OCI-M2 (cell line): ENCODE data around the gene DCAKD.

Experiments used
- DNase-seq: peaks from one replicate; lab custom pipeline; 2025; ENCODE audit not compliant: unreplicated experiment; lab: John Stamatoyannopoulos, UW

Gene DCAKD

DNA sequence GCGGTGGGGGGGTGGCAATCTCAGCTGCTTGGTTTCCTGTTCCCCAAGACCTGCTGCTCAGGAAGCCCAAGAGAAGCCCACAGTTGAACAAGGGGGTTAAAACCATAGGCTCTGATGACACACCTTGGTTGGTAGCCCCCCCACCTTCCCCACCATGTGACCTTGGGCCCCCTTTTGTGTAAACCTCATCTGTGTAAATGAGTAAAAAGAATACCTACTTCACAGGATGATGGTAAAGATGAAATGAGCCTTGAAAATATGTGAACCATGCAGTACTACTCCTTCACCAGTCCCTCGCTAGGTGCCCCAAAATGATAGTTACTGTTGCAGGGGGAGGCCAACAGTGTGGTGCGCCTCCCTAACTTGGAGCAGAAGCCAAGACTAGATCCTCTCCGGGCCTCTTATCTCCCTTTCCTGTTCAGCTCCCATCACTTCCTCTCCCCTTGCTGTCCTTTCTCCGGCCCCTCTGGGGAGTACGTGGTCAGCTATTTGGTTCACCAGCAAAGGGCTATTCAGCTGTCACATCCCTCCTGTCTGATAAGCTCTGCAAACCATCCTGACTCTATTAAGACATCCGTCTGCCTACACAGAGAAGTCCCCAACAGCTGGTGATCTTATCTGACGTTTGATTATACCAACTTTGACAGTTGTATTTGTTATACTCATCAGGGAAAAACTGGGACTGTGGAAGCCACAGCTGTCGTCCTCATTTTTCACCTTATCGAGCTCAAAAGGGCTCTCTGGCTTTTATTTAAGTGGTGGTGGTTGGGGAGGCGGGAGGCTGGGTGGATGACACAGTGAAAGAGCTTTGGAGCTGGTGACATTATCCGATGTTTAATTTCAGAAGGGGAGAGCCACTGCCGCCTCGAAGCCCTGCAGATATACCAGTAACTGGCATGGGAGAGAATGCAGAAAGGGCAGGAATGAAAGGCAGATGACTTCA, 19.9 kb downstream of the DCAKD start:
- DNase-seq = peak; percentile 61

DNA sequence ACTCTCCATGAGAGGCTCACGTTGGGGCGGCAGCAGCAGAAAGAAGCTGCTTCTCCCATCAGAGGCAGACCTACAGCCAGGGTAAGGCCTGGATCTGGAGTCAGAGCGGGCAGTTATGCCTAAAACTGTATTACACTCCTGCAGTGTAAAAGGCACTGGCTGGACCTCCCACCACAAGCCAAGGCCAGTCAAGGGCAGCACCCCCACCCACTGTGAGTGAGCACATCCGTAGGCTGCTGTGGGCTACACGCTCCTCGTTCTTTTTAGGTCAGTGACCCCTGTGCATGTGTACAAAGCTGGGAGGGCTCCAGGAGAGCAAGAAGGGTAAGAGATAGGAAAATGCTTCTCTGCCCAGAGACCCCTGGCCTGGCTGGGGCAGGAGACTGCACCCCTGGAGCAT, 20.7 kb downstream of the DCAKD start:
- DNase-seq = no peak

DNA sequence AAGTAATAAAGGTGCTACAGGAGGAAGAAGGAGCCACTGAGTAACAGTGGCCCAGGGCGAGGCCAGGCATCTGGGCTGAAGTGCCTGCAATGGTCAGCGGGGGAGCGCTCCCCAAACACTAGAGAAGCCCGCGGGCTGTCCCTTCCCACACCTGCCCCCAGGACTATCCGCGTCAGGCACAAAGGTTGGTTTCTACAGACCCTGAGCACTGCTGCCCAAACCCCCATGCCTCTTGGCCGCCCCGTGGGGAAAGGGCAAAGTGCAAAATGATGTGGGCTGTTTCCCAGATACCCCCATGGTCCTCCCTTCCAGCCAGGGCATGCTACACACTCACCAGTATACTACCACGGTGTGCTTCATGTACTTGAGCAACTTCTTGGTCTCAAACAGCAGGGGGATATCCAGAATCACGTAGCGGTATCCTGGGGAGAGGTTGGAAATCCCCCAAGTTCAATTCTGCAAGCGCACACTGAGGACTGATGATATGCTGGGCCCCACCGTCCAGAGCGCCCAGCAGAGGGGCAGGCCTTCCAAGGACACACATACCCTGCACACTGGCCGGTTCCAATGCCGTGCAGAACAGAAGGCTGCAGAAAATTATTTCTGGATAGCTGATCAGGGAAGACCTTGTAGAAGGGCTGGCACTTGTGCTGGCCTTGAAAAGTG, 21.5 kb downstream of the DCAKD start:
- no peak for DNase-seq

DNA sequence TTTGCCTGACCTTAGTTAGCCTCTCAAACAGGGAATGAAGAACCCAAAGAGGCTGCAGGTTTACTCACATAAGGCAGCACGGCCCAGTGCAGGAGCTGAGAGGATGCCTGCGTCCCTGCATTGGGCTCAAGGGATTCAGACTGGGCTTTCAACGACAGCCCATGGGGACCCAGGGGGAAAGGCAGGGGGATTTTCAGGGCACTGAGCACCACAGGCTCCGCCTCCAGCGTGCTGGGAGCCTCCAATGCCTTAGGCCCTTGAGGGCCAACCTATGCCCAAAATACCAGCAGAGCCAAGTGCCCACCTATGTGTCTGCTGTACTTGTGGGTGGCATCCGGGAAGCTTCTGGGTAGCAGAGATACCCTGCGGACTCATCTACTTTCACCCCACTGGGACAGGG, 22.3 kb downstream of the DCAKD start:
- no peak for DNase-seq

DNA sequence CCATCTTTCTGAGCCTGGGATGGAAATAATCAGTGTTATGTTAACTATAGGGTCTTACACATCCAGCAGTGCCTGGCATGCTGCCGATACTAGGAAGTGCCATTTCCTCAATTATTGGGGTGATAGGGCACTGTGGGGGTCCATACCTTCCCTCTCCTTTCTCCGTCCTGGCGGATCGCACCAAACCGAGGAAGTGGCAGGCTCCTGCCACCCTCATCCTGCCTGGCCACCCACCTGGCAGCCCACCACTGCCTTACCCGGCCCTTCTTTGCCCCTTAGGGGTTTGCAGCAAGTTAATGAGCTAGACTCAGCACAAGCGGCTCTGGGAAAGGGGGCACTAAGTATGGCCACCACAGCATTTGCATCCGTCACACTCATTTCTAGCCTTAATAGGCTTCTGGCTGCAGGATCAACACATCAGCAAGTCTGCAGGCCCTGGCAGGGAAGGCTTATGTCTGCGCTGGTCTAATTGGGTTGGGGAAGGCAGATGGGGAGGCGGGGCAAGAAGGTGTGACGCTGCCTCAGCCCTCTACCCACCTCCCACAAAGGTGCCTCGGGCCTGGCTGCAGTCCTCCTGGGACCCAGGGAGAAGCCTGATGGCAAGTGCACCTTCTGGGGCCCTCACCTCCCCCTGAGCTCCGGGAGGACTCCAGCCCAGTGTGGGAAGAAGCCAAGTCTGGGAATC, 28.6 kb downstream of the DCAKD start:
- DNase-seq = no peak

DNA sequence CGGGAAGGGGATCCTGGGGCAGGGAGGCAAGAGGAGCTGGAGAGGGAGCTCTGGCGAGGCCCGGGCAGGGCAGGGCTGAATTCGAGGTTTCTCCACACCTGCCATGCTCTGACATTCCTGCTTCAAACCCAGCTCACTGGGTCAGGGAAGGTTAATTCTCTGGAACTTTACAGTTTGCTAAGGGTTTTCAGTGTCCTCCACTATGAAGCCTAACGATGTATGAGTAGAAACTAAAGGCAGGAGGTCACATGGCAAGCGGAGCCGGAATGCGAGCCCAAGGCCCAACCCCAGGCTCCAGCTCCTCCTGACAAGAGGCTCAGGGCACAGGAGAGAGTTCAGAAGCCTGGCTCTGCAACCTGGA, 29.2 kb downstream of the DCAKD start:
- no peak for DNase-seq

DNA sequence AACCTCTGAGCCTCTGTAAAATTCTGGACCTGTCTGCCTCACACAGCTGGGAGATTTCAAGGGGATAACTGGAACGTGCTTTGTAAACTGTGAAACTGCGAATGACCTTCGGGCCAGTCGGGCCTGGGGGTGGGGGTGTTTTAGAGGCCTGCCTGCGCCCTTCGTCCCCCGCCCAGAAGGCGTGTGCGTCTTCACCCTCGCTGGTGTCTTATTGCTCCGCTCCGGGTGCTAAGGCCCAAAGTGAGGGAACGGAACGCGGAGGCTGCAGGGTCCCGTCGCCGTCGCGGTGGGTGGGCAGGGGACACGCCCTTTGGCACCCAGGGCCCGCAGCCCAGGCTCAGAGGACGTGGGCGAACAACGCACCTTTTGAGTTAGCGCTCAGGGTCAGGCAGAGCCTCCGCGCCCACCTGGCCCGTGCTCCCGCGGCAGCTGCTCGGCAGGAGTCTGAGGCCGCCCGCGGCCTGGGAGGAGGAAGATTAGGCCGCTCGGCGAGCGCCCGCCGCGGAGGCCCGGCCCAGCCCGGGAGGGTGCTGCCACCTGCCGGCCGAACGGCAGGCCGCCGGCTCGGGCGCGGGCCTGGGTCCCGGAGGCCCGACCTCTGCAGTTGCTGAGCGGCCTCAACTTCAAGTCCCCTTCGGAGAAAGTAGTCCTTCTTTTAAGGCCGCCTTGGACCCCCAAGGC, 29.7 kb downstream of the DCAKD start:
- DNase-seq = no peak

DNA sequence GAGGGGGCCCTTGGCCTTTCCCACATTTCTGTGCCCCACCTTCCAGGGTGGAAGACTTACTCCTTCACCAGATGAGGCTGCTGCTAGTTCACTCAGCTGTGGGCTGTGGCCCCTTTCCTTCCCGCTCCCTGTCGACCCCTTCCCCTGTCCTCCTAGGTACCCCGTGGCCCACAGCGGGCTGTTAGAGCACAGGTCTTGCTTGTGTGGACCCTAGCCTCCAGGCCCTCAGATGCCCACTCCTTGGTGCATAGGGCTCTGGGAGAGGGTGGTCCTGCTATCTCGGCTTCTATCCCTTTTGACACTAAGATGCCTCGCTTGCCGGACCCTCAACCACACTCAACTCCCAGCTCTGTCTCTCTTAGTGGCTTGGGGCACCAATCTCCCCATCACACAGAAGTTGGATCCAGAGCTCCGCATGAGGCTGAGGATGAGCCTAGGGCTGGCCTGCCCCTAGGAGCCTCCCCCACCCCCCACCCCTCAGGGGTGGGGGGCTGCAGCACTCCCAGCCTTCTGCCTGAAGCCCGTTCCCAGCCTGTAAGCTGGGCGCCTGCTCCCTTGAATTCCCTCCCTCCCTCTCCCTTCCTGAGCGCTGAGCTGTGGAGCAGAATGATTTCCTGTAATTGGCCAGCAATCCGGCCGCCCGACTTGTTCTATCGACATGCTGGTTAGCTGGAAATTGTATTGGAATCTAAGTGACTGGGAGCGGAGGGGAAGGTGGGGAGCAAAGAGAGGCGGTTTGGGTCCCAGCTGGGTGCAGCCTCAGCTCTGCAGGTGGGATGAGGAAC, 30.9 kb downstream of the DCAKD start:
- no peak for DNase-seq

DNA sequence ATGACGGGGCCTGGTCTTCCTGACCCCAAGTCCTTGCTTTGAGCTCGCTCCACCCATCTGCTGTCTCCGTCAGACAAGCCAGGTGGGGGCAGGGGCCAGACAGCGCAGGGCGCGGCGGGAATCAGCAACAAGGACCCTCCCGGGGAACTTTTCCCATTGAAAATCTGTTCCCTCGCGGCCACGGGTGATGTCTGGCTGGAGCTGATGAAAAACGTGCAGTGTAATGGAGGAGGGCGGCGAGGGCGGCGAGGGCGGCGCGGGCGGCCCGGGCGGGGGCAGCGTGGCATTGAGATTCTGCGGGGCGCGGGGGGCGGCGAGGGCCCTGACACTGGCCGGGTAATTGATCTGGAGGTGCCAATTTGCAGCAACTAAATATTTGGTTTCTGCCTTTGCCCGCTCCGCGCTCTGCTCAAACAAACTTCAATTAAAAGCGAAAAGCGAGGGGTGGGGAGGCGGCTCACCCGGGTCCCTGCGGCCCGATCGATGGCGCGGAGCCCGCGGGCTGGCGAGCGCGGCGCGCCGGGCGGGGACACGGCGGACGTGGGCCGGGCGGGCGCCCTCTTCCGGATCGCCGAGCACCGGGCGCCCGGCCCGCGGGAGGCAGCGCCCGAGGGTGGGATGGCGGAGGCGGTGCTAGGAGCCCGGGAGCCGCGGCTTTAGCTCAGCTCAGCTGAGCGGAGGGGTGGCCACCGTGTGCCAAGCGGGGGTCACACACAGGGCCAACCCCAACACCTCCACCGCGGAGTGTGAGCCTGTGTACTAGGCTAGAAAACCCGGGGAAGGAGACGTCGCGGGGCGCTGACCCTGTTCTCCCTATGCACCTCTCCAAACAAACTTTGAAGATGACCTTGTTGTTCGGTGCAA, 32.4 kb downstream of the DCAKD start:
- no peak for DNase-seq

DNA sequence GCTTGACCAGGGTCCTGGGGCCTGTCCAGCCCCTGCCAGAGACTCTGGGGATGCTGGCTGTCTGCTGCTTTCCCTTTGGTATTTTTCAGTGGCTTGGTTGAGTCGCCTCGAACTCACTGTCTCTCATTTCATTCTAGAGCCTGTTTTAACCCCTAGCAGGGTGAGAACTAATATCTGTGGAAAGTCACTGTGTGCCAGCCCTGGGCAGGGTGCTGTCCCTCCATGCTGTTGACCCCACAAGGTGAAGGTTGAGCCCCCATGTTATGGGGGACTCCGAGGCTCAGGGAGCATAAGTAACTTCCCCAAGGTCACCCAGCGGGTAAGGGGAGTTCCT, 33.0 kb downstream of the DCAKD start:
- no peak for DNase-seq

DNA sequence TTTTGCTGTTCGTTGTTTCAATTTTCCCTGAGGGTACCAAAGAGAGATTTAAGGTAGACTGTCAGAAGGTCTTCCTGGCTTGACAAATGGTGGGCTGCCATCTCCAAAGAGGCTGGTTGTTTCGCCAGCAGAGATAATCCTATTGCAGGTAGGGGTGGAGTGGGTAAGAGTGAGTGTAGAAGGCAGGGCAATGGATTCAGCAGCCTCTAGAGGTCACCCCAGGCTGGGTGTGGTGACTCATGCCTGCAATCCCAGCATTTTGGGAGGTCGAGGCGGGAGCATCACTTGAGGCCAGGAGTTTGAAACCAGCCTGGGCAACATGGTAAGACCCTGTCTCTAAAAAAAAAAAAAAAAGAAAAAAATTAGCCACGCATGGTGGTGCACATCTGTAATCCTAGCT, 34.6 kb downstream of the DCAKD start:
- DNase-seq = no peak

DNA sequence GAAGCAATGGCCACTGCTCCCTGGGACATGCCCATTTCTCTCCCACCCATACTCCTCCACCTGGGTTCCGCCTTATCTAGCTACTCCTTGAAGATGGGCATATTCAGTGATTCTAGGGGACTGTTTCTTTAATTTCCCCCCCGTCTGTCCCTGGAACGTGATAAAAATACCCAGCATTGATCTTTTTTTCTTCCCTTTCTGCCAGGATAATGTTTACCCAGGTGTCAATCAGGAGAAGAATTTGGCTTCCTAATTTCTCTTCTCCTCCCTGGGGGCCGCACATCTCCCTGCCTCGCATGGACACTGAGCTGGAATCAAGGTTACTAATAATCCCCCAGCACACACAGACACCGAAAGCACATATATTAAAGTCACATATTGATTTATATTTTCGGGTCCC, 35.2 kb downstream of the DCAKD start:
- DNase-seq = no peak

DNA sequence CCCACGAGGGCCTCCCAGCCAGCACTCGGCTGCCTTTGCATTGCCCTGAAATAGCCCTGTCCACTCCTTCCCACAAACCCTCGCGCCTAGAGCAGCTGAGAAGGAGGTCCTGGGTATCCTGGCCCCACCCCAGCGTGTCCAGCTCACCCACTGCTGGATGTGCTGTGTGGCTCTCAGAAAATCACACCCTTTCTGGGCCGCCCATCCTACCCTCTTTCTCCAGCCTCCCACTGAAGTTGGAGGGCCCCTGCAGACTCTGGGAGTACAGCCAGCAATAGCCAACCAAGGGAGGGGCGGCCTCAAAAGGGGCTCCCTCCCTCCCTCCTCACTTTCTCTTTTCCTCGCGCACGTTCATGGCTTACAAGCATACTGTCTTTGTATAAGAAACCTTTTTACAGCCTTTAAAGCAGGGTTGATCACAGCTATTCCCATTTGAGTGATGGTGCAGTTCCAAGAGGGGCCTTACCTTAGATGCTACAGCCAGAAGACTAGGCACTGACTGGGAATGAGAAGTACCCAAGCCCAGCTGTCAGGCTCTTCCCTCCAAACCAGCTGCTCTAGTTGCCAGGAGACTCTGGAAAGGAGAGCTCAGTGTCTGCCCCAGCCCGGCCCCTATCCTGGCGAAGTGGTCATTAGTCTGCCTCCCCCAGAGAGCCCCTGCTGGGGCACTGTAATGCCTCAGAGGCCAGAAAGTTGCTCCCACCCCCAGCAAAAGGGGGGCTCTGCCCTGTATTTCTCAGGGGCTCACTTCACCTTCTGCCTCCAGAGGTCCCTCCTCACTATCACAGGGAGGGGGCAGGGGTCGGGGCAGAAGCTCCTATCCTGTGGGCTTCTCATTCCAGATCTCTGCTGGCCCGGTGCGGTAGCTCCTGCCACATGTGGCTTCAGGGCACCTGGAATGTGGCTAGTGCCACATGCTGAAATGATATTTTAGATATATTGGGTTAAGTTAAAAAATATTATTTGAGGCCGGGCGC, 38.1 kb downstream of the DCAKD start:
- DNase-seq = no peak

DNA sequence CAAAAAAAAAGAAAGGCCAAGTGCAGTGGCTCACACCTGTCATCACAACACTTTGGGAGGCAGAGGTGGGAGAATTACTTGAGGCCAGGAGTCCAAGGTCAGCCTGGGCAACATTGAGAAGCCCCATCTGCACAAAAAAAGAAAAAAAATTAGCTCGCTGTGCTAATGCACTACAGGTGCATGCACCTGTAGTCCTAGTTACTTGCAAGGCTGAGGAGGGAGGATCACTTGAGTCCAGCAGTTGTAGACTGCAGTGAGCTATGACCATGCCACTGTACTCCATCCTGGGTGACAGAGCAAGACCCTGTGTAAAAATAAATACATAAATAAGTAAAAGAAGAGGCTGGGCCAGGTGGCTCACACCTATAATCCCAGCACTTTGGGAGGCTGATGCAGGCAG, 39.7 kb downstream of the DCAKD start:
- no peak for DNase-seq

DNA sequence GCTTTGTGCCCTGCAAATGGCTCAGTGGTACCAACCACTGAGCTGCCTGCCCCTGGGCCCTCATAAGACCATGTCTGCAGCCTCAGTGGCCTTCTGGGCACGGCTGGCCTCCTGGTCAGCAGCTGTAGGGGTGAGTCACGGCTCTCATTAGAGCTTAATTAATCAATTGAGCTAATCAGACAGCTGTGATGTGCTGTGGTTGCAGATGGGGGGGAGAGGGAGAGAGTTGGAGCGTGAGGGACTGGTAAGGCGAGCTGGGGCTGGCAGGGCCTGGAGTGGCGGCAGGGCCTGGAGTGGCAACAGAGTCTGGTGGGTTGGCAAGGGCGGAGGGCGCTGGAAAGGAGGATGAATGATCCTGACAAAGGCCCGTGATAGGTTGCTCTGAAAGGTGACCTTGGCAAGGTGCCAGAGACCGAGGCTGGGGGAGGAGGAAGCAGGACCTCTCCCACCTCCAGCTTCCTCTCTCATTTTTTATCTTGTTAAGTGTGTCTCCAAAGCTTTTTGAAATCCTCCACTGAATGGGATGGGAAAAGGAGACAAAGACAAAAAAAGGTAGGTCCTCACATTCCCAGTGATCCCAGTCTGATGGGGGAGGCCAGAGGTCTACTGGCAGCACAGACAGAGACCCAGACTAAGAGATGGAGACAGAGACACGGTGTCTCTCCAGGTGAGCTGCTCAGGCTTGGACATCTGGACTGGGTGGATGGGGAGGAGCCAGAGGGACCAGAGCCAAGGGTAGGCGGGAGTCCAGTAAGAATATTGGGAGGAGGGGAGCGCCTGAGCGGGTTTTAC, 41.6 kb downstream of the DCAKD start:
- DNase-seq = no peak

DNA sequence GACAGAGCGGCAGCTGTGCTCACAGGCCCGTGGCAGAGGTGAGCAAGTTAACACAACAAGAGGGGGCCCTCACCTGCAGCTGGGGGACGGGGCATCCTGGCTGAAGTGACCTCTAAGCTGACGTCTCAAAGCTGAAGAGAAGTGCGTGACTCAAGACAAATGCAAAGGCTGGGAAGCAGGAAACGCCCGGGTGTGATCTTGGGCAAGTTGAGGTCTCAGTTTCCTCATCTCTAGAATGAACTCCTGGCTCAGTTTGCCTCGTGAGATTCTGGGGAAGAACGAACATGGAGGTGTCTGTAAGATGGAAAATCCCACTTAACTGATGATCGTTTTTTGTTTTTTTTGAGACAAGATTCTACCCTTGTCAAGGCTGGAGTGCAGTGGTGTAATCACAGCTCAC, 43.2 kb downstream of the DCAKD start:
- DNase-seq = no peak

DNA sequence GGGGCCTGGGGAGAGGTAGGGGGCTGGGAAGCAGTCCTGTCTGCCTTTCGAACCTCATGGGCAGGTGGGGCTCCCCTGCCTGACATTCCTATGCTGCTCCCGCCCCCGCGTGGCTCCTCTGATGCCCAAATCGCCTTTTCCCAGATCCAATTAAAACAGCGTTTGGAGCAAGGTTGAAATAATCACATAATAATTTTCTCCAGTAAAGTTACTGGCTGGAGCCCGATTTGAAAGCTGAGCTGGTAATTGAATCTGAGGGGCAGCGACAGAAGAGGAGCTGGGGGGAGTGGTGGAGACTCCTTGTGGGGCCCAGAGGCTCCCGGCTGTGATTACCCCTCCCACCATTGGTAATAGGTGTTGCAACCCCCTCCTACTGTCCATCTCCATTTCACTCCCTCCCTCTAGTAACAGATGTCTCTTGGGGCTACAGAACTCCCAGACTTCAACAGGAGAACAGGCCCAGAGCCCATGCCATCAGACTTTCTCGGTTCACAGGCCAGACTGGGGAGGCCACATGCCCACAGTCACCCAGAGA, 44.4 kb downstream of the DCAKD start:
- DNase-seq = no peak

DNA sequence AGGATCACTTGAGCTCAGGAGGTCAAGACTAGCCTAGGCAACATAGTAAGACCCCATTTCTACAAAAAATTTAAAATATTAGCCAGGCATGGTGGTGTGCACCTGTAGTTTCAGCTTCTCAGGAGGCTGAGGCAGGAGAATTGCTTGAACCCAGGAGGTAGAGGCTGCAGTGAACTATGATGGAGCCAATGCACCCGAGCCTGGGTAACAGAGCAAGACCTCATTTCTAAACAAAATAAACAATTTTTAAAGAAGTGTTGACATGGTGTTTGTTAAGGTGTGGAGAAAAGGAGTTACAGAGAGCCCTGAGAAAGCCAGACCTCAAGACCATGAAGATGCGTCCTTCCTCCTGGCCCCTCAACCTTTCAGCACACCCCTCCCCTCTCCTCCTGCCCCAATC, 45.7 kb downstream of the DCAKD start:
- DNase-seq = no peak
